Liver (tissue), 9 donors: ENCODE measurements around the gene ABHD10. TPM values are rescaled to one million over a fixed set of nuclear protein-coding genes. Genes with fewer than 3 reads are reported as not detected.

Source experiments
- DNase-seq: peaks from one replicate; pipeline ENCODE4 v3.0.0-alpha.2; 2017; ENCODE audit warnings: low spot score
- H3K27ac ChIP-seq, 2 donors: one replicate each; pipeline ENCODE4 v1.7.0; 2013; ENCODE audit warnings: inconsistent platforms in 2 of 2, low read length in 2 of 2, control low read depth in 1 of 2, low read depth in 1 of 2, mild to moderate bottlenecking in 1 of 2
- H3K27me3 ChIP-seq, 4 donors: one replicate each; pipeline versions ENCODE4 v1.6.1 to v1.7.0; 2013; ENCODE audit warnings: low read length in 3 of 4, inconsistent platforms in 1 of 4, mild to moderate bottlenecking in 1 of 4, moderate library complexity in 1 of 4; ENCODE audit not compliant: control insufficient read depth in 4 of 4, insufficient read depth in 4 of 4
- H3K36me3 ChIP-seq, 4 donors: one replicate each; pipeline versions ENCODE4 v1.6.1 to v1.7.0; 2013; ENCODE audit warnings: low read length in 3 of 4, mild to moderate bottlenecking in 3 of 4, low read depth in 1 of 4, moderate library complexity in 1 of 4; ENCODE audit not compliant: control insufficient read depth in 4 of 4, insufficient read depth in 3 of 4
- H3K4me1 ChIP-seq, 4 donors: one replicate each; pipeline versions ENCODE4 v1.6.1 to v1.7.0; 2013; ENCODE audit warnings: low read length in 3 of 4, mild to moderate bottlenecking in 3 of 4, moderate library complexity in 1 of 4; ENCODE audit not compliant: control insufficient read depth in 4 of 4, insufficient read depth in 4 of 4
- H3K4me3 ChIP-seq, 3 donors: one replicate each; pipeline versions ENCODE4 v1.6.1 to v1.7.0; 2013; ENCODE audit warnings: low read length in 3 of 3, control low read depth in 1 of 3, low read depth in 1 of 3, mild to moderate bottlenecking in 1 of 3
- H3K9ac ChIP-seq, 2 donors: one replicate each; pipeline ENCODE4 v1.7.0; 2013; ENCODE audit warnings: low read length in 2 of 2, mild to moderate bottlenecking in 2 of 2, moderate library complexity in 2 of 2, control low read depth in 1 of 2, low read depth in 1 of 2
- H3K9me3 ChIP-seq, 4 donors: one replicate each; pipeline versions ENCODE4 v1.6.1 to v1.7.0; 2013; ENCODE audit warnings: low read length in 3 of 4; ENCODE audit not compliant: control insufficient read depth in 4 of 4
- CTCF ChIP-seq: fragments of 150-350 bp; IDR thresholded peaks from 2 replicates; pipeline ENCODE4 v1.5.1; 2017; ENCODE audit warnings: improper control_type of control experiment, low read depth, low read length; ENCODE audit not compliant: missing input control
- EGR1 ChIP-seq, 2 donors: IDR thresholded peaks; 2 replicates each; pipeline ENCODE4 v1.6.1; 2016 to 2018; ENCODE audit warnings: antibody characterized with exemption in 2 of 2, low read depth in 2 of 2
- FOXA1 ChIP-seq: IDR thresholded peaks from 2 replicates; pipeline ENCODE4 v1.6.1; 2016; ENCODE audit warnings: antibody characterized with exemption
- FOXA2 ChIP-seq: IDR thresholded peaks from 2 replicates; pipeline ENCODE4 v1.6.1; 2016; ENCODE audit warnings: antibody characterized with exemption
- GABPA ChIP-seq, 2 donors: IDR thresholded peaks in 1 of 2; conservative IDR thresholded peaks in 1 of 2; 2 replicates each; pipeline ENCODE4 v1.6.1; 2016; ENCODE audit warnings: antibody characterized with exemption in 2 of 2, mild to moderate bottlenecking in 1 of 2, moderate library complexity in 1 of 2
- HNF4G ChIP-seq: IDR thresholded peaks from 2 replicates; pipeline ENCODE4 v1.6.1; 2016; ENCODE audit warnings: antibody characterized with exemption
- JUND ChIP-seq, 2 donors: IDR thresholded peaks; 2 replicates each; pipeline ENCODE4 v1.6.1; 2016; ENCODE audit warnings: antibody characterized with exemption in 2 of 2
- MAX ChIP-seq: IDR thresholded peaks from 2 replicates; pipeline ENCODE4 v1.6.1; 2016; ENCODE audit warnings: antibody characterized with exemption
- NR2F2 ChIP-seq: IDR thresholded peaks from 2 replicates; pipeline ENCODE4 v1.6.1; 2016; ENCODE audit warnings: antibody characterized with exemption
- RAD21 ChIP-seq, 2 donors: IDR thresholded peaks; 2 replicates each; pipeline ENCODE4 v1.6.1; 2016; ENCODE audit warnings: antibody characterized with exemption in 2 of 2, mild to moderate bottlenecking in 2 of 2
- REST ChIP-seq: IDR thresholded peaks from 2 replicates; pipeline ENCODE4 v1.6.1; 2016; ENCODE audit warnings: antibody characterized with exemption, mild to moderate bottlenecking
- RXRA ChIP-seq, 2 donors: IDR thresholded peaks; 2 replicates each; pipeline ENCODE4 v1.6.1; 2017 to 2018; ENCODE audit warnings: antibody characterized with exemption in 2 of 2, mild to moderate bottlenecking in 1 of 2
- TAF1 ChIP-seq: conservative IDR thresholded peaks from 2 replicates; pipeline ENCODE4 v1.6.1; 2016; ENCODE audit warnings: antibody characterized with exemption, mild to moderate bottlenecking
- ZBTB33 ChIP-seq: IDR thresholded peaks from 2 replicates; pipeline ENCODE4 v1.6.1; 2016; ENCODE audit warnings: antibody characterized with exemption
- WGBS: extraction: QIAGEN DNeasy Blood & Tissue Kit; methylation state at CpG from one replicate; pipeline ENCODE4 v1.1.7; 2013; 5-methylcytosine and 5-hydroxymethylcytosine counted together
- polyA plus RNA-seq, 2 donors: library from polyadenylated mRNA; stranded (reverse) in 1 of 2; unstranded in 1 of 2; fragments of 200-250 nt in 1 of 2; fragments of >200 nt in 1 of 2; fragmentation: Nextera tagmentation in 1 of 2; extraction: Ambion mirVana in 1 of 2; gene quantifications; one replicate each; pipeline versions ENCODE4 v1.2.1 to v1.2.3, GENCODE V29; 2013 to 2015
- total RNA-seq, 2 donors: library from RNA; depleted of rRNA; stranded (reverse); fragments of >200 nt; gene quantifications; one replicate each; pipeline ENCODE4 v1.2.3, GENCODE V29; 2014
- donor health status: healthy.
- donor health status: healthy.
- donor health status: healthy.
- donor health status: healthy.
- donor health status: healthy.

The ABHD10 gene
- total and polyA plus RNA-seq, 4 donors, result 15.1 to 22.1 (median 18.9) TPM

GRCh38 chr3:111947231-111947630, 31.6 kb upstream of the ABHD10 start (continued):
- TF ChIP-seq REST (no peak), RAD21 (IDR thresholded peaks at IDR 0.05) (no peak), GABPA (IDR thresholded peaks at IDR 0.05 in 1 of 2, conservative IDR thresholded peaks at IDR 0.05 in 1 of 2) (no peak), EGR1 (IDR thresholded peaks at IDR 0.05; ENCODE audit: low read depth in 2 of 2) (no peak)

GRCh38 chr3:111948786-111949185, 30.0 kb upstream of the ABHD10 start:
- Histone ChIP-seq H3K27me3 (no peaks in the 10 kb centered on the region), H3K4me3 (no peak overlapping the region), H3K36me3 (peaks cover 2 to 35% (median 20%) of the 10 kb centered on the region in 4 donors), H3K9me3 (no peaks in the 10 kb centered on the region), H3K27ac (no peak overlapping the region), H3K9ac (no peak overlapping the region), H3K4me1 (no peaks in the 10 kb centered on the region)
- TF ChIP-seq RXRA (IDR thresholded peaks at IDR 0.05) (no peak), HNF4G (no peak), RAD21 (IDR thresholded peaks at IDR 0.05) (no peak), ZBTB33 (no peak), REST (no peak), FOXA1 (no peak), MAX (no peak), EGR1 (IDR thresholded peaks at IDR 0.05; ENCODE audit: low read depth in 2 of 2) (no peak), FOXA2 (no peak), JUND (IDR thresholded peaks at IDR 0.05) (no peak), TAF1 (no peak), GABPA (IDR thresholded peaks at IDR 0.05 in 1 of 2, conservative IDR thresholded peaks at IDR 0.05 in 1 of 2) (no peak), CTCF (no peak), NR2F2 (no peak)
- WGBS, result 91% methylated on average over 9 of the region's 9 CpGs
- DNase-seq, result no peak
